Astrocyte of the cerebellum (primary cell): ENCODE data around the gene WWTR1.

Source experiments
- DNase-seq: peaks from one replicate; pipeline ENCODE4 v3.0.0-alpha.2; 2011; ENCODE audit warnings: low read depth
- H3K4me3 ChIP-seq: 2 replicates; pipeline ENCODE4 v1.5.1; 2011; ENCODE audit warnings: mild to moderate bottlenecking, low read depth, low read length, moderate library complexity
- CTCF ChIP-seq: IDR thresholded peaks from 2 replicates; pipeline ENCODE4 v1.5.1; 2012; ENCODE audit warnings: low read length, low read depth, moderate library complexity, mild to moderate bottlenecking; ENCODE audit errors: missing control alignments
- in situ Hi-C: cut with HindIII; loops from 2 replicates; pipeline ENCODE4 v1.10.0; 2017; ENCODE audit warnings: low sequenced_read_pairs

WWTR1 gene

GRCh38 chr3:149701206-149701976 is 43.6 kb upstream of the WWTR1 start:
- in situ Hi-C loops = no loop called here
- H3K4me3 ChIP-seq = no peak overlapping the region
- TF ChIP-seq CTCF = no peak
- no peak for DNase-seq

- TF ChIP-seq CTCF = no peak
- no peak overlapping the region for H3K4me3 ChIP-seq
- in situ Hi-C loops = no loop called here
- no peak for DNase-seq
These were observed 30.4 kb upstream of the WWTR1 start for GRCh38 chr3:149688122-149688757.

- in situ Hi-C loops = no loop called here
- TF ChIP-seq CTCF = no peak
- DNase-seq = no peak
- H3K4me3 ChIP-seq = no peak overlapping the region
These were observed 29.2 kb upstream of the WWTR1 start for GRCh38 chr3:149686996-149687395.

- H3K4me3 ChIP-seq = no peak overlapping the region
- no peak for TF ChIP-seq CTCF
- DNase-seq = no peak
- in situ Hi-C loops = no loop called here
These were observed 20.6 kb upstream of the WWTR1 start for GRCh38 chr3:149678351-149678950.

GRCh38 chr3:149673393-149673792 is 15.6 kb upstream of the WWTR1 start:
- peak; percentile 48 for DNase-seq
- no peak overlapping the region for H3K4me3 ChIP-seq
- in situ Hi-C loops = no loop called here
- no peak for TF ChIP-seq CTCF

- H3K4me3 ChIP-seq = no peak overlapping the region
- DNase-seq = no peak
- no peak for TF ChIP-seq CTCF
- in situ Hi-C loops = no loop called here
These were observed 13.1 kb upstream of the WWTR1 start for GRCh38 chr3:149670742-149671492.
